ENCODE measurements around the gene QRICH2.
"Not testable (repeated sequence)": the region's sequence is repeated elsewhere in the genome, so short reads cannot be mapped to it uniquely, and the experiment has no call there.

Gene QRICH2

GRCh38 chr17:76307966-76308338 lies at the start of gene QRICH2:
Gene QRICH2 (minus strand): TSS chr17:76308276. CDS start chr17:76307998, 278 bp downstream.
- in situ Hi-C loops (cut with MboI; ENCODE audit: low sequenced_read_pairs): no loop called here

- in situ Hi-C loops (cut with MboI; ENCODE audit: low sequenced_read_pairs): no loop called here
Observed at GRCh38 chr17:76357597-76358158, 49.6 kb upstream of the QRICH2 start.

- in situ Hi-C loops (cut with MboI; ENCODE audit: low sequenced_read_pairs): no loop called here
Observed at GRCh38 chr17:76356803-76357456, 48.9 kb upstream of the QRICH2 start.

GRCh38 chr17:76354747-76355310 lies 46.8 kb upstream of the QRICH2 start:
- in situ Hi-C loops (cut with MboI; ENCODE audit: low sequenced_read_pairs): no loop called here

- in situ Hi-C loops (cut with MboI; ENCODE audit: low sequenced_read_pairs): no loop called here
Observed at GRCh38 chr17:76354317-76354729, 46.2 kb upstream of the QRICH2 start.

- in situ Hi-C loops (cut with MboI; ENCODE audit: low sequenced_read_pairs): no loop called here
Observed at GRCh38 chr17:76353599-76354316, 45.7 kb upstream of the QRICH2 start, which contains the start of gene PRPSAP1. Gene PRPSAP1 (minus strand): TSS chr17:76353916. CDS start chr17:76353703, 213 bp downstream.

GRCh38 chr17:76353004-76353598 lies 45.0 kb upstream of the QRICH2 start:
- in situ Hi-C loops (cut with MboI; ENCODE audit: low sequenced_read_pairs): no loop called here

- in situ Hi-C loops (cut with MboI; ENCODE audit: low sequenced_read_pairs): no loop called here
Observed at GRCh38 chr17:76351526-76352071, 43.5 kb upstream of the QRICH2 start.

- in situ Hi-C loops (cut with MboI; ENCODE audit: low sequenced_read_pairs): no loop called here
Observed at GRCh38 chr17:76350463-76350862, 42.4 kb upstream of the QRICH2 start.

- in situ Hi-C loops (cut with MboI; ENCODE audit: low sequenced_read_pairs): not testable (repeated sequence)
Observed at GRCh38 chr17:76346936-76347335, 38.9 kb upstream of the QRICH2 start.

- in situ Hi-C loops (cut with MboI; ENCODE audit: low sequenced_read_pairs): no loop called here
Observed at GRCh38 chr17:76345377-76345974, 37.4 kb upstream of the QRICH2 start.

- in situ Hi-C loops (cut with MboI; ENCODE audit: low sequenced_read_pairs): no loop called here
Observed at GRCh38 chr17:76343106-76343505, 35.0 kb upstream of the QRICH2 start.

- in situ Hi-C loops (cut with MboI; ENCODE audit: low sequenced_read_pairs): no loop called here
Observed at GRCh38 chr17:76341301-76341700, 33.2 kb upstream of the QRICH2 start.

- in situ Hi-C loops (cut with MboI; ENCODE audit: low sequenced_read_pairs): no loop called here
Observed at GRCh38 chr17:76337413-76337777, 29.3 kb upstream of the QRICH2 start.

GRCh38 chr17:76336756-76337412 lies 28.8 kb upstream of the QRICH2 start:
- in situ Hi-C loops (cut with MboI; ENCODE audit: low sequenced_read_pairs): no loop called here

GRCh38 chr17:76335716-76336381 lies 27.8 kb upstream of the QRICH2 start:
- in situ Hi-C loops (cut with MboI; ENCODE audit: low sequenced_read_pairs): no loop called here

GRCh38 chr17:76333673-76334505 lies 25.8 kb upstream of the QRICH2 start:
- in situ Hi-C loops (cut with MboI; ENCODE audit: low sequenced_read_pairs): no loop called here

- in situ Hi-C loops (cut with MboI; ENCODE audit: low sequenced_read_pairs): no loop called here
Observed at GRCh38 chr17:76331083-76331482, 23.0 kb upstream of the QRICH2 start.

- in situ Hi-C loops (cut with MboI; ENCODE audit: low sequenced_read_pairs): no loop called here
Observed at GRCh38 chr17:76329664-76330063, 21.6 kb upstream of the QRICH2 start.
